Right lobe of liver (tissue), 4 donors: ENCODE data around the gene REM2.
"Not testable (repeated sequence)": the region's sequence is repeated elsewhere in the genome, so short reads cannot be mapped to it uniquely, and the experiment has no call there.

Source experiments
- CTCF ChIP-seq, 4 donors: fragments of 200-600 bp in 3 of 4; fragments of 450-650 bp in 1 of 4; IDR thresholded peaks; one replicate each; pipeline versions ENCODE4 v1.5.1 to v1.8.0; 2016 to 2022; ENCODE audit warnings: antibody characterized with exemption in 4 of 4, mild to moderate bottlenecking in 2 of 4
- POLR2A ChIP-seq: fragments of 450-650 bp; IDR thresholded peaks from one replicate; pipeline ENCODE4 v1.6.1; 2017; ENCODE audit warnings: antibody characterized with exemption, mild to moderate bottlenecking
- donor health status: DM: no; HTN: no; CAD: no.
- donor health status: DM: no; HTN: no; CAD: no.
- donor health status: DM: no; HTN: yes; CAD: no.

- TF ChIP-seq POLR2A; CTCF (IDR thresholded peaks at IDR 0.05): not testable (repeated sequence)
Observed at GRCh38 chr14:22854296-22854695, 28.7 kb upstream of the REM2 start.
